SK-N-MC (cell line): Measurements from ENCODE around the gene SFRP5.

Experiments
- EZH2 ChIP-seq: fragments of 200-600 bp; sonication (generic); IDR thresholded peaks from one replicate; pipeline ENCODE4 v1.6.1; 2017; ENCODE audit warnings: antibody characterized with exemption
- FOXP2 ChIP-seq: optimal IDR thresholded peaks from 2 replicates; pipeline ENCODE3; 2011; ENCODE audit warnings: mild to moderate bottlenecking, moderate library complexity; ENCODE audit not compliant: insufficient read depth; ENCODE audit errors: extremely low read length, control extremely low read depth
- POLR2AphosphoS5 ChIP-seq: IDR thresholded peaks from 2 replicates; pipeline ENCODE4 v1.6.1; 2012; ENCODE audit warnings: mild to moderate bottlenecking, low read depth, low read length, borderline replicate concordance

DNA sequence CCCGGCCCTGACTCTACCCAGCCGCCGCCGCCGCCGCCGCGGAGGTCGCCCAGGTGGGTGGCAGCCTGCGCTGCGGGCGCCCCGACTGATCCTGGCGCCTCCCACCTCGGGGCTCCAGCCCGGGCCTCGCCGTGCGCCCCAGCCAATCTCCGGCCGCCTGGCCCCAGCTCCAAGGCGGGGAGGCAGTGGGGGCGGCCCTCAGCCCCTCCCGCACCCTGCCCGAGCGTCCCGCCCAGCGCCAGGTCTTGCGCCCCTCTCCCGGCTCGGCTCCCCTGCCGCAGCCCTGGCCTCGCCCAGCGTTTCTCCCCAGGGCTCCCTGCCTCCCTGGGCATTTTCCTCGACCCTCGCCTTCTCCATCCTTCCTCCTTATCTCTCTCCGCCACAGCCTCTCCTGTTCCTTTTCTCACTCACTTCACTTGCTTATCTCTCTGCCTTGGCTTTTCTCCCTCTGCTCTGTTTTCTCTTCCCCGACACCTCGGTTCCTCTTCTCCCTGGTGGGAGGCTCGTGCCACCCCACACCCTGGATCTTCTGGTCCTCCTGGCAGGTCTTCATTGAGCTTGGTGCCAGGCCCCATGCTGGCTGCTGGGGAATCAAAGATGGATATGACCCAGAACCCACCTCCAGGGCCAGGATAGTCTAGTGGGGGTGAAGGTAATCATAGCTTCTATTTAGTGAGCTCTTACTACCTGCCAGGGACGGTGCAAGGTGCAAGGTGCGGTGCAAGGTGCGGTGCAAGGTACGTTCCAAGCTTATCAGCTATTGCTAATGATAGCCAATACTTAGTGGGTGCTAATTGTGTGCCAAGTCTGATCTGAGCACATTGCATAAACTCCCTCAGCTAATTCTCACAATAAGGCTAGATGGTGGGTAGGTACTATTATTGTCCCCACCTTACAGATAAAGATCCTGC is at the start of gene SFRP5:
- TF ChIP-seq EZH2 (no peak), POLR2AphosphoS5 (no peak), FOXP2 (no peak)
